GM12878 (cell line): ENCODE measurements around the gene TTC17. TPM values are rescaled to one million over a fixed set of nuclear protein-coding genes. Genes with fewer than 3 reads are reported as not detected.

Source experiments
- ATAC-seq: fragments of 200-7000 bp; cut with Tn5 transposase; 3 replicates; pipeline ENCODE4 v1.9.1; 2020; ENCODE audit warnings: mild to moderate bottlenecking, moderate library complexity
- BruUV-seq: library from RNA; stranded (reverse); fragments of 400-500 nt; replicated peaks from 2 replicates; lab custom pipeline; 2021; lab: Mats Ljungman, UMichigan
- CTCF ChIA-PET: fragments of 300-600 bp; sonication (Branson Sonifier 250); formaldehyde crosslinking; extraction: SDS; loops from one replicate; lab custom pipeline; 2021; ENCODE audit warnings: inconsistent platforms; lab: Yijun Ruan, JAX
- POLR2A ChIA-PET: fragments of 350-600 bp; formaldehyde crosslinking; extraction: SDS; loops from one replicate; lab custom pipeline; 2021; ENCODE audit warnings: inconsistent platforms; lab: Charles Lee
- RAD21 ChIA-PET: fragments of 300-600 bp; sonication (Branson Sonifier 250); formaldehyde crosslinking; loops from one replicate; lab custom pipeline; 2023; ENCODE audit warnings: antibody characterized with exemption; ENCODE audit not compliant: unreplicated experiment; lab: Charles Lee
- SMC1A ChIA-PET: fragments of 300-600 bp; sonication (Branson Sonifier 250); formaldehyde crosslinking; loops from one replicate; lab custom pipeline; 2023; ENCODE audit not compliant: unreplicated experiment, uncharacterized antibody; lab: Charles Lee
- DNase-seq: peaks from one replicate; pipeline ENCODE4 v3.0.0-alpha.2; 2011; ENCODE audit warnings: low read depth, low spot score
- FAIRE-seq: peaks from 3 replicates; lab custom pipeline; 2011; peaks lifted over from hg19 to GRCh38; lab: Jason Lieb, UNC
- H2AFZ ChIP-seq: 2 replicates; pipeline ENCODE4 v1.6.0; 2011; ENCODE audit warnings: low read depth, low read length, control low read depth; ENCODE audit not compliant: control insufficient read depth
- H3K27ac ChIP-seq: 2 replicates; pipeline ENCODE4 v1.5.1; 2011; ENCODE audit warnings: control low read depth; ENCODE audit not compliant: control insufficient read depth, insufficient read depth
- H3K27me3 ChIP-seq, 2 experiments: replicated peaks in 1 of 2; 2 replicates each; pipeline versions ENCODE4 v1.6.0 to v1.6.1; 2011; ENCODE audit warnings: low read length in 1 of 2; ENCODE audit not compliant: control insufficient read depth in 2 of 2, insufficient read depth in 2 of 2
- H3K36me3 ChIP-seq, 2 experiments: 2 replicates each; pipeline ENCODE4 v1.5.1; 2011; ENCODE audit warnings: low read length in 1 of 2; ENCODE audit not compliant: control insufficient read depth in 2 of 2, insufficient read depth in 2 of 2
- H3K4me1 ChIP-seq: 2 replicates; pipeline ENCODE4 v1.6.1; 2011; ENCODE audit warnings: mild to moderate bottlenecking, low read length, moderate library complexity, mixed read lengths; ENCODE audit not compliant: control insufficient read depth, insufficient read depth
- H3K4me2 ChIP-seq: 2 replicates; pipeline ENCODE4 v1.6.0; 2011; ENCODE audit warnings: control low read depth; ENCODE audit not compliant: control insufficient read depth, insufficient read depth
- H3K4me3 ChIP-seq: fragments of 200-600 bp; sonication (generic); 2 replicates; pipeline ENCODE4 v1.5.1; 2016
- H3K79me2 ChIP-seq: 2 replicates; pipeline ENCODE4 v1.6.0; 2011; ENCODE audit warnings: low read length; ENCODE audit not compliant: control insufficient read depth, insufficient read depth
- H3K9ac ChIP-seq: 2 replicates; pipeline ENCODE4 v1.8.0; 2011; ENCODE audit warnings: low read length, control low read depth, mixed read lengths; ENCODE audit not compliant: control insufficient read depth, insufficient read depth
- H3K9me3 ChIP-seq: replicated peaks from 3 replicates; pipeline ENCODE4 v1.5.1; 2011; ENCODE audit warnings: mild to moderate bottlenecking, low read length; ENCODE audit not compliant: control insufficient read depth, insufficient read depth
- H4K20me1 ChIP-seq: 2 replicates; pipeline ENCODE4 v1.6.0; 2011; ENCODE audit not compliant: control insufficient read depth, insufficient read depth
- BCLAF1 ChIP-seq: fragments of 450-650 bp; IDR thresholded peaks from 2 replicates; pipeline ENCODE4 v1.6.1; 2017; ENCODE audit warnings: antibody characterized with exemption, mild to moderate bottlenecking, moderate library complexity
- CREB1 ChIP-seq: IDR thresholded peaks from 2 replicates; pipeline ENCODE4 v1.6.1; 2012; ENCODE audit warnings: low read depth, mild to moderate bottlenecking, inconsistent platforms
- CTCF ChIP-seq, 3 experiments: IDR thresholded peaks in 2 of 3; conservative IDR thresholded peaks in 1 of 3; 2 replicates each; pipeline ENCODE4 v1.5.1; 2011; ENCODE audit warnings: low read depth in 3 of 3, low read length in 3 of 3, mild to moderate bottlenecking in 3 of 3, control low read depth in 2 of 3, moderate library complexity in 2 of 3, inconsistent platforms in 1 of 3, mixed read lengths in 1 of 3; ENCODE audit not compliant: control insufficient read depth in 2 of 3, insufficient read depth in 1 of 3; ENCODE audit errors: extremely low read depth in 1 of 3
- HDGF ChIP-seq: fragments of 450-650 bp; IDR thresholded peaks from 2 replicates; pipeline ENCODE4 v1.6.1; 2016; ENCODE audit warnings: antibody characterized with exemption
- IKZF2 ChIP-seq, 2 experiments: fragments of 450-650 bp; IDR thresholded peaks; 2 replicates each; pipeline ENCODE4 v1.6.1; 2017; ENCODE audit warnings: mild to moderate bottlenecking in 2 of 2, moderate library complexity in 2 of 2
- IRF5 ChIP-seq: fragments of 450-650 bp; IDR thresholded peaks from 2 replicates; pipeline ENCODE4 v1.6.1; 2017; ENCODE audit warnings: borderline replicate concordance
- KLF5 ChIP-seq: fragments of 450-650 bp; IDR thresholded peaks from 2 replicates; pipeline ENCODE4 v1.6.1; 2014; ENCODE audit warnings: mild to moderate bottlenecking; ENCODE audit not compliant: partially characterized antibody
- LARP7 ChIP-seq: fragments of 450-650 bp; IDR thresholded peaks from 2 replicates; pipeline ENCODE4 v1.6.1; 2017; ENCODE audit warnings: mild to moderate bottlenecking
- MAX ChIP-seq: IDR thresholded peaks from 2 replicates; pipeline ENCODE4 v1.6.1; 2012; ENCODE audit warnings: low read depth, low read length, improper control_type of control experiment
- RELB ChIP-seq: fragments of 450-650 bp; IDR thresholded peaks from 2 replicates; pipeline ENCODE4 v1.6.1; 2017; ENCODE audit warnings: low read depth, mild to moderate bottlenecking, moderate library complexity
- ZNF592 ChIP-seq: fragments of 450-650 bp; IDR thresholded peaks from 2 replicates; pipeline ENCODE4 v1.6.1; 2017; ENCODE audit warnings: mild to moderate bottlenecking, moderate library complexity
- ZZZ3 ChIP-seq: IDR thresholded peaks from 2 replicates; pipeline ENCODE4 v1.6.1; 2011; ENCODE audit warnings: low read depth; ENCODE audit not compliant: control insufficient read depth, insufficient read length
- WGBS: methylation state at CpG from one replicate; pipeline ENCODE4 v1.1.6; 2016; ENCODE audit warnings: low lambda C conversion rate; ENCODE audit not compliant: insufficient replicate concordance, insufficient coverage; ENCODE audit errors: missing lambda C conversion rate; 5-methylcytosine and 5-hydroxymethylcytosine counted together
- in situ Hi-C: fragments of 300-500 bp; cut with MboI; formaldehyde crosslinking; loops from 9 replicates; pipeline ENCODE4 v1.14.3; 2018; ENCODE audit warnings: mixed read lengths
- intact Hi-C: fragments of 100-400 bp; cut with micrococcal nuclease; formaldehyde crosslinking; loops from one replicate; pipeline ENCODE4 v1.14.2; 2022; ENCODE audit not compliant: unreplicated experiment
- polyA plus RNA-seq, 11 experiments: library from polyadenylated mRNA; depleted of rRNA in 4 of 11; unstranded in 6 of 11; stranded (reverse) in 5 of 11; fragments of >200 nt; fragmentation: Nextera tagmentation in 4 of 11; fragmentation: Illumina TruSeq in 1 of 11; extraction: Ambion mirVana in 4 of 11; extraction: Trizol in 1 of 11; gene quantifications; 1 replicate in 1 of 11; 2 replicates in 10 of 11; pipeline versions ENCODE4 v1.2.1 to v1.2.3, GENCODE V29; 2011 to 2016; ENCODE audit warnings: inconsistent platforms in 2 of 11, missing spikeins in 2 of 11, low read depth in 1 of 11
- total RNA-seq, 4 experiments: library from RNA; depleted of rRNA in 3 of 4; stranded (reverse); fragments of >200 nt in 3 of 4; fragmentation: Illumina TruSeq in 1 of 4; extraction: Trizol in 1 of 4; gene quantifications; 2 replicates each; pipeline versions ENCODE4 v1.2.1 to v1.2.3, GENCODE V29; 2013 to 2021

Gene TTC17
- total and polyA plus RNA-seq, 10 of the 15 experiments (the other 5 are each of a cell fraction or from before 2014, with no cell fraction given): 15.9 to 116 (median 41.5) TPM

GRCh38 chr11:43493431-43493830 lies 134.7 kb downstream of the TTC17 start:
- 95% methylated on average over 5 of the region's 5 CpGs for WGBS
- POLR2A ChIA-PET: interaction anchor here (0.5 kb wide), 1 partner anchor 133 kb away, joined by 4 read pairs; no protein-coding TSS in a partner anchor
- in situ Hi-C loops: no loop called here

More at GRCh38 chr11:43493431-43493830, 134.7 kb downstream of the TTC17 start:
- no peaks in the 10 kb centered on the region for H4K20me1 ChIP-seq
- TF ChIP-seq CREB1 (no peak), IKZF2 (IDR thresholded peaks at IDR 0.05) (no peak), BCLAF1 (no peak), MAX (no peak), IRF5 (no peak), RELB (no peak), ZZZ3 (no peak), KLF5 (no peak), LARP7 (no peak), CTCF (IDR thresholded peaks at IDR 0.05 in 2 of 3, conservative IDR thresholded peaks at IDR 0.05 in 1 of 3; ENCODE audit: control insufficient read depth in 2 of 3, extremely low read depth in 1 of 3, insufficient read depth in 1 of 3, low read depth in 3 of 3, low read length in 3 of 3) (no peak), HDGF (no peak), ZNF592 (no peak)
- H3K4me3 ChIP-seq: no peak overlapping the region
- peaks cover 2 to 21% of the 10 kb centered on the region in 2 experiments for H3K36me3 ChIP-seq
- H3K27me3 ChIP-seq: no peaks in the 10 kb centered on the region
- DNase-seq: no peak
- no peak overlapping the region for H3K4me2 ChIP-seq
- no peaks in the 10 kb centered on the region for H3K9me3 ChIP-seq
- no peaks in the 10 kb centered on the region for H3K79me2 ChIP-seq
- no peak overlapping the region for H3K27ac ChIP-seq
- no peak for ATAC-seq
- no peak overlapping the region for H3K9ac ChIP-seq
- no peaks in the 10 kb centered on the region for H3K4me1 ChIP-seq
- ChIA-PET SMC1A (no interaction called here), CTCF (no interaction called here), RAD21 (no interaction called here)
- no peak for FAIRE-seq
- H2AFZ ChIP-seq: no peak overlapping the region
- BruUV-seq: no TSS peak
- intact Hi-C loops: no loop called here
